ENCODE data around the gene IL5RA. TPM values are rescaled to one million over a fixed set of nuclear protein-coding genes. Genes with fewer than 3 reads are reported as not detected.

The IL5RA gene
- total RNA-seq, 1 experiment from 2014 or later: not detected

DNA sequence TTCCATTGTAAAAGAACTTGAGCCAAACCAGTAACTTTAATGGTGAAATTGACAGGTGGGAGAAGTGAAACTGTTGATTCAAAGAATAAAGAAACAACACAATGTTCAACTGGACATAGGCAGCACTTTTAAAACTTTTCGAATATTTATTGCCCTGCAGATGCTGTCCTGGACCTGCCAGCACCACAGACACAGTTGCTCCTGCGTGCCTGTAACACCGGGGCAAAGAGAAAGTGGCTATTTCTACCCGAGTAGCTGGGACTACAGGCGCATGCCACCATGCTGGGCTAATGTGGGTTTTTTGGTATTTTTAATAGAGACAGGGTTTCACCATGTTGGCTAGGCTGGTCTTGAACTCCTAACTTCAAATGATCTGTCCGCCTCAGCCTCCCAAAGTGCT lies 7.4 kb downstream of the IL5RA start:
- ChIA-PET CTCF (no interaction called here), POLR2A (no interaction called here)
- in situ Hi-C loops (cut with HindIII; ENCODE audit: low pct_unique_long_range_greater_than_20kb, low sequenced_read_pairs): no loop called here
- H3K4me3 ChIP-seq (ENCODE audit: low read depth in 2 of 2, low read length in 2 of 2): no peak overlapping the region
- H3K9me3 ChIP-seq (ENCODE audit: control insufficient read depth, insufficient read depth, low read depth, low read length): no peaks in the 10 kb centered on the region
- H3K36me3 ChIP-seq (ENCODE audit: control insufficient read depth, insufficient read depth, low read length): no peaks in the 10 kb centered on the region
- intact Hi-C loops (cut with micrococcal nuclease; ENCODE audit: unreplicated experiment): no loop called here
- no TSS peak for BruUV-seq (replicated peaks)
- ATAC-seq (no peak), DNase-seq (ENCODE audit: low read depth, low spot score) (no peak)
- no peak overlapping the region for H3K27ac ChIP-seq (ENCODE audit: low read length)
- H3K27me3 ChIP-seq (ENCODE audit: control insufficient read depth, insufficient read depth, low read length): no peaks in the 10 kb centered on the region; the same call in none of the 2 replicates
- TF ChIP-seq POLR2AphosphoS5 (IDR thresholded peaks at IDR 0.05; ENCODE audit: low read depth, low read length) (no peak), SIN3A (IDR thresholded peaks at IDR 0.05; ENCODE audit: borderline replicate concordance, insufficient read depth, low read depth, low read length) (no peak), TCF7L2 (IDR thresholded peaks at IDR 0.05; ENCODE audit: low read depth, low read length) (no peak)
- TF ChIP-seq, protein P1, sequence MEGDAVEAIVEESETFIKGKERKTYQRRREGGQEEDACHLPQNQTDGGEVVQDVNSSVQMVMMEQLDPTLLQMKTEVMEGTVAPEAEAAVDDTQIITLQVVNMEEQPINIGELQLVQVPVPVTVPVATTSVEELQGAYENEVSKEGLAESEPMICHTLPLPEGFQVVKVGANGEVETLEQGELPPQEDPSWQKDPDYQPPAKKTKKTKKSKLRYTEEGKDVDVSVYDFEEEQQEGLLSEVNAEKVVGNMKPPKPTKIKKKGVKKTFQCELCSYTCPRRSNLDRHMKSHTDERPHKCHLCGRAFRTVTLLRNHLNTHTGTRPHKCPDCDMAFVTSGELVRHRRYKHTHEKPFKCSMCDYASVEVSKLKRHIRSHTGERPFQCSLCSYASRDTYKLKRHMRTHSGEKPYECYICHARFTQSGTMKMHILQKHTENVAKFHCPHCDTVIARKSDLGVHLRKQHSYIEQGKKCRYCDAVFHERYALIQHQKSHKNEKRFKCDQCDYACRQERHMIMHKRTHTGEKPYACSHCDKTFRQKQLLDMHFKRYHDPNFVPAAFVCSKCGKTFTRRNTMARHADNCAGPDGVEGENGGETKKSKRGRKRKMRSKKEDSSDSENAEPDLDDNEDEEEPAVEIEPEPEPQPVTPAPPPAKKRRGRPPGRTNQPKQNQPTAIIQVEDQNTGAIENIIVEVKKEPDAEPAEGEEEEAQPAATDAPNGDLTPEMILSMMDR (IDR thresholded peaks at IDR 0.05): no peak
- TF ChIP-seq, protein P2, sequence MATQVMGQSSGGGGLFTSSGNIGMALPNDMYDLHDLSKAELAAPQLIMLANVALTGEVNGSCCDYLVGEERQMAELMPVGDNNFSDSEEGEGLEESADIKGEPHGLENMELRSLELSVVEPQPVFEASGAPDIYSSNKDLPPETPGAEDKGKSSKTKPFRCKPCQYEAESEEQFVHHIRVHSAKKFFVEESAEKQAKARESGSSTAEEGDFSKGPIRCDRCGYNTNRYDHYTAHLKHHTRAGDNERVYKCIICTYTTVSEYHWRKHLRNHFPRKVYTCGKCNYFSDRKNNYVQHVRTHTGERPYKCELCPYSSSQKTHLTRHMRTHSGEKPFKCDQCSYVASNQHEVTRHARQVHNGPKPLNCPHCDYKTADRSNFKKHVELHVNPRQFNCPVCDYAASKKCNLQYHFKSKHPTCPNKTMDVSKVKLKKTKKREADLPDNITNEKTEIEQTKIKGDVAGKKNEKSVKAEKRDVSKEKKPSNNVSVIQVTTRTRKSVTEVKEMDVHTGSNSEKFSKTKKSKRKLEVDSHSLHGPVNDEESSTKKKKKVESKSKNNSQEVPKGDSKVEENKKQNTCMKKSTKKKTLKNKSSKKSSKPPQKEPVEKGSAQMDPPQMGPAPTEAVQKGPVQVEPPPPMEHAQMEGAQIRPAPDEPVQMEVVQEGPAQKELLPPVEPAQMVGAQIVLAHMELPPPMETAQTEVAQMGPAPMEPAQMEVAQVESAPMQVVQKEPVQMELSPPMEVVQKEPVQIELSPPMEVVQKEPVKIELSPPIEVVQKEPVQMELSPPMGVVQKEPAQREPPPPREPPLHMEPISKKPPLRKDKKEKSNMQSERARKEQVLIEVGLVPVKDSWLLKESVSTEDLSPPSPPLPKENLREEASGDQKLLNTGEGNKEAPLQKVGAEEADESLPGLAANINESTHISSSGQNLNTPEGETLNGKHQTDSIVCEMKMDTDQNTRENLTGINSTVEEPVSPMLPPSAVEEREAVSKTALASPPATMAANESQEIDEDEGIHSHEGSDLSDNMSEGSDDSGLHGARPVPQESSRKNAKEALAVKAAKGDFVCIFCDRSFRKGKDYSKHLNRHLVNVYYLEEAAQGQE (IDR thresholded peaks at IDR 0.05; ENCODE audit: insufficient read depth in 1 of 2, low read depth in 2 of 2, low read length in 1 of 2): no peak
- H3K4me1 ChIP-seq (ENCODE audit: control insufficient read depth, insufficient read depth, low read length): no peaks in the 10 kb centered on the region

DNA sequence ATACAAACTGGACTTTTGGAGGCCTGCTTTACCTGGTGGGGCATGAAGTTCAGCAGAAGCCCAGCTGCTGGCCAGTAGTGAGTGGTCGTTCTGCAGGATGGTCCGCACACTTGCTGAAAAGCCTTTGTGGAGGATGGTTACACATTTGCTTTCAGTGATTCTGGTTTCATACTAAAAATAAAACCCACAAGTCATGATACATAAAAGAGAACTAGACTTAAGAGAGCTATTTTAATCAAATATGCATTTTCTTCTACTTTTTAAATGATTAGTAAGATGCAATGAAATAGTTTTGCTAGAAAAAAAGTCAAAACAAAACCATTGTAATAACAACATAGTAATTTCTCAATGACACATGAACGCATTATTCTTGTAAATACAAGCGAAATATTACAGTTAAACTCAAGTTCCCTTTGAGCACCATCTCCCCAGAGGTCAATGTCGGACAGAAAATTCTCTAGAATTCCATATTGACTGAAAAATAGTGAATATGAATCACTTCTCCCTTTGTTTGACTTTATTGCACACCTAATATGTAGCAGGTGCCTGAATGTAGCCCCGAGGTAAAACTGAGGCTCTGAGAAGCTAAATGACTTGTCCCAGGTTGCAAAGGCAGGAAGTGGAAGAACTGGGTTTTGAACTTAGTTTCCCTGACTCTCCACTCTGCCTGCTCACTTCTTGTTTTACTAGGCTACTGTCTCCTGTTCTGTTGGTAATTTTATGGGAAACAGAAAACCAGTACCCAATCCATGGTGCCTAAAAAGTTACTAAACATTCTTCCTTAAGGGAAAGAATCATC lies 8.3 kb downstream of the IL5RA start:
- Histone ChIP-seq H3K4me1 (ENCODE audit: control insufficient read depth, insufficient read depth, low read length) (no peaks in the 10 kb centered on the region), H3K36me3 (ENCODE audit: control insufficient read depth, insufficient read depth, low read length) (no peaks in the 10 kb centered on the region), H3K27ac (ENCODE audit: low read length) (no peak overlapping the region), H3K4me3 (ENCODE audit: low read depth in 2 of 2, low read length in 2 of 2) (no peak overlapping the region), H3K27me3 (ENCODE audit: control insufficient read depth, insufficient read depth, low read length) (no peaks in the 10 kb centered on the region; the same call in 1 of the 2 replicates), H3K9me3 (ENCODE audit: control insufficient read depth, insufficient read depth, low read depth, low read length) (no peaks in the 10 kb centered on the region)
- no TSS peak for BruUV-seq (replicated peaks)
- no peak for TF ChIP-seq TCF7L2 (IDR thresholded peaks at IDR 0.05; ENCODE audit: low read depth, low read length)
- TF ChIP-seq SIN3A (IDR thresholded peaks at IDR 0.05; ENCODE audit: borderline replicate concordance, insufficient read depth, low read depth, low read length): no peak
- TF ChIP-seq, protein P1 (IDR thresholded peaks at IDR 0.05): no peak
- TF ChIP-seq POLR2AphosphoS5 (IDR thresholded peaks at IDR 0.05; ENCODE audit: low read depth, low read length): no peak
- TF ChIP-seq, protein P2 (IDR thresholded peaks at IDR 0.05; ENCODE audit: insufficient read depth in 1 of 2, low read depth in 2 of 2, low read length in 1 of 2): no peak
- DNase-seq (ENCODE audit: low read depth, low spot score) (no peak), ATAC-seq (no peak)
- intact Hi-C loops (cut with micrococcal nuclease; ENCODE audit: unreplicated experiment) (no loop called here), in situ Hi-C loops (cut with HindIII; ENCODE audit: low pct_unique_long_range_greater_than_20kb, low sequenced_read_pairs) (no loop called here)
- CTCF ChIA-PET: no interaction called here
- POLR2A ChIA-PET: interaction anchor here (0.5 kb wide), 1 partner anchor 179 kb away, joined by 3 read pairs; no protein-coding TSS in a partner anchor

Measured in Panc1 (cell line).